GM12878 (cell line): ENCODE results near the gene LIMD2. TPM values are rescaled to one million over a fixed set of nuclear protein-coding genes. Genes with fewer than 3 reads are reported as not detected.

Experiments
- CBX5 ChIP-seq: sonication (generic); IDR thresholded peaks from 2 replicates; pipeline ENCODE4 v1.6.1; 2016; ENCODE audit warnings: low read depth, moderate library complexity, mild to moderate bottlenecking, inconsistent platforms
- CREM ChIP-seq: IDR thresholded peaks from 2 replicates; pipeline ENCODE4 v1.6.1; 2014; ENCODE audit warnings: antibody characterized with exemption, low read depth
- E2F4 ChIP-seq: IDR thresholded peaks from 2 replicates; pipeline ENCODE4 v1.6.1; 2012; ENCODE audit warnings: low read depth, low read length, improper control_type of control experiment
- E2F8 ChIP-seq: fragments of 450-650 bp; IDR thresholded peaks from 2 replicates; pipeline ENCODE4 v1.6.1; 2018; ENCODE audit warnings: mild to moderate bottlenecking, low read depth, moderate library complexity; ENCODE audit not compliant: partially characterized antibody
- EED ChIP-seq: sonication (generic); IDR thresholded peaks from 2 replicates; pipeline ENCODE4 v1.6.1; 2016; ENCODE audit warnings: antibody characterized with exemption, low read depth
- FOS ChIP-seq: IDR thresholded peaks from 3 replicates; pipeline ENCODE4 v1.6.1; 2011; ENCODE audit warnings: borderline replicate concordance; ENCODE audit not compliant: insufficient read length; ENCODE audit errors: extremely low read depth
- IKZF2 ChIP-seq, 2 experiments: fragments of 450-650 bp; IDR thresholded peaks; 2 replicates each; pipeline ENCODE4 v1.6.1; 2017; ENCODE audit warnings: mild to moderate bottlenecking in 2 of 2, moderate library complexity in 2 of 2
- IRF4 ChIP-seq: IDR thresholded peaks from 2 replicates; pipeline ENCODE4 v1.6.1; 2011; ENCODE audit warnings: low read depth, low read length
- KDM1A ChIP-seq: fragments of 200-600 bp; sonication (generic); IDR thresholded peaks from 2 replicates; pipeline ENCODE4 v1.6.1; 2016; ENCODE audit warnings: borderline replicate concordance
- MEF2A ChIP-seq: IDR thresholded peaks from 2 replicates; pipeline ENCODE4 v1.6.1; 2011; ENCODE audit warnings: low read depth, mild to moderate bottlenecking, low read length, moderate library complexity; ENCODE audit not compliant: insufficient read depth
- NFIC ChIP-seq: IDR thresholded peaks from 2 replicates; pipeline ENCODE4 v1.6.1; 2012; ENCODE audit warnings: low read depth, mild to moderate bottlenecking, inconsistent platforms, low read length, moderate library complexity
- NFYA ChIP-seq: IDR thresholded peaks from 2 replicates; pipeline ENCODE4 v1.6.1; 2011; ENCODE audit warnings: low read depth, mild to moderate bottlenecking, low read length, improper control_type of control experiment, borderline replicate concordance
- NKRF ChIP-seq: fragments of 450-650 bp; conservative IDR thresholded peaks from 2 replicates; pipeline ENCODE4 v1.6.1; 2017; ENCODE audit warnings: mild to moderate bottlenecking, moderate library complexity
- PAX5 ChIP-seq: IDR thresholded peaks from 2 replicates; pipeline ENCODE4 v1.6.1; 2011; ENCODE audit warnings: low read depth, low read length, borderline replicate concordance
- POLR2A ChIP-seq: IDR thresholded peaks from 2 replicates; pipeline ENCODE4 v1.6.1; 2011; ENCODE audit warnings: low read depth, mild to moderate bottlenecking, low read length
- RCOR1 ChIP-seq: conservative IDR thresholded peaks from 2 replicates; pipeline ENCODE4 v1.6.1; 2012; ENCODE audit warnings: low read depth, low read length, improper control_type of control experiment
- RELA ChIP-seq: fragments of 450-650 bp; IDR thresholded peaks from 2 replicates; pipeline ENCODE4 v1.8.0; 2014; ENCODE audit warnings: borderline replicate concordance; ENCODE audit not compliant: partially characterized antibody
- RELB ChIP-seq: fragments of 450-650 bp; IDR thresholded peaks from 2 replicates; pipeline ENCODE4 v1.6.1; 2017; ENCODE audit warnings: low read depth, mild to moderate bottlenecking, moderate library complexity
- SPI1 ChIP-seq: IDR thresholded peaks from 2 replicates; pipeline ENCODE4 v1.6.1; 2011; ENCODE audit warnings: low read depth, mild to moderate bottlenecking, low read length, moderate library complexity, borderline replicate concordance; ENCODE audit not compliant: insufficient read depth
- USF1 ChIP-seq: IDR thresholded peaks from 2 replicates; pipeline ENCODE4 v1.6.1; 2011; ENCODE audit warnings: borderline replicate concordance, low read depth, mild to moderate bottlenecking, moderate library complexity, mixed read lengths, low read length; ENCODE audit not compliant: insufficient read depth; ENCODE audit errors: extremely low read length
- YBX1 ChIP-seq: fragments of 450-650 bp; IDR thresholded peaks from 2 replicates; pipeline ENCODE4 v1.6.1; 2016; ENCODE audit warnings: antibody characterized with exemption
- ZNF207 ChIP-seq: fragments of 450-650 bp; IDR thresholded peaks from 2 replicates; pipeline ENCODE4 v1.6.1; 2014; ENCODE audit warnings: antibody characterized with exemption, mild to moderate bottlenecking, borderline replicate concordance
- polyA plus RNA-seq, 11 experiments: library from polyadenylated mRNA; depleted of rRNA in 4 of 11; unstranded in 6 of 11; stranded (reverse) in 5 of 11; fragments of >200 nt; fragmentation: Nextera tagmentation in 4 of 11; fragmentation: Illumina TruSeq in 1 of 11; extraction: Ambion mirVana in 4 of 11; extraction: Trizol in 1 of 11; gene quantifications; 1 replicate in 1 of 11; 2 replicates in 10 of 11; pipeline versions ENCODE4 v1.2.1 to v1.2.3, GENCODE V29; 2011 to 2016; ENCODE audit warnings: inconsistent platforms in 2 of 11, missing spikeins in 2 of 11, low read depth in 1 of 11
- total RNA-seq, 4 experiments: library from RNA; depleted of rRNA in 3 of 4; stranded (reverse); fragments of >200 nt in 3 of 4; fragmentation: Illumina TruSeq in 1 of 4; extraction: Trizol in 1 of 4; gene quantifications; 2 replicates each; pipeline versions ENCODE4 v1.2.1 to v1.2.3, GENCODE V29; 2013 to 2021

Gene LIMD2
- total and polyA plus RNA-seq, 10 of the 15 experiments (the other 5 are each of a cell fraction or from before 2014, with no cell fraction given): 1.1 to 339 (median 181) TPM

- peak; percentile 82 for TF ChIP-seq NKRF
- TF ChIP-seq CBX5: peak; percentile 35; the same call in 1 of the 2 replicates
- TF ChIP-seq POLR2A: peak; percentile 98
- peak; percentile 88 for TF ChIP-seq RELA
- peak; percentile 37; the same call in 1 of the 2 replicates for TF ChIP-seq CREM
- TF ChIP-seq KDM1A: no peak
- TF ChIP-seq FOS: no peak
- TF ChIP-seq RELB: peak; percentile 90
- TF ChIP-seq RCOR1: 0 out of 2 replicates have a peak, but pooled peaks have one; percentile 13
- TF ChIP-seq SPI1: peak; percentile 95
- TF ChIP-seq NFYA: no peak
- TF ChIP-seq USF1: no peak
- TF ChIP-seq MEF2A: 0 out of 2 replicates have a peak, but pooled peaks have one; percentile 33
- peak; percentile 56 for TF ChIP-seq ZNF207
- no peak for TF ChIP-seq YBX1
- peak; percentile 87 for TF ChIP-seq E2F4
- TF ChIP-seq E2F8: peak; percentile 85
- peak; percentile 69 for TF ChIP-seq PAX5
- no peak for TF ChIP-seq NFIC
- TF ChIP-seq EED: peak; percentile 85
- peak; percentile 86 to 90 for TF ChIP-seq IKZF2 (IDR thresholded peaks at IDR 0.05)
- peak; percentile 76 for TF ChIP-seq IRF4
These were observed 41.7 kb upstream of the LIMD2 start, which contains the start of gene STRADA (continued) for GRCh38 chr17:63741408-63742173.
